ENCODE data around the gene GPI.
"Not testable (repeated sequence)": the region's sequence is repeated elsewhere in the genome, so short reads cannot be mapped to it uniquely, and the experiment has no call there.

GPI gene

GRCh38 chr19:34367624-34367957 lies 2.6 kb downstream of the GPI start:
- ATAC-seq (replicated peaks) (no peak), DNase-seq (no peak)
- H3K4me1 Mint-ChIP-seq = peaks cover 23 to 54% of the 10 kb centered on the region in 2 donors
- H3K9me3 Mint-ChIP-seq = no peaks in the 10 kb centered on the region
- no peak overlapping the region for H3K4me3 Mint-ChIP-seq
- no peaks in the 10 kb centered on the region for H3K27me3 Mint-ChIP-seq
- H3K36me3 Mint-ChIP-seq = peaks cover 41 to 58% of the 10 kb centered on the region in 2 donors
- no peak overlapping the region for H3K27ac Mint-ChIP-seq

- Mint-ChIP-seq H3K36me3 (peaks cover 41 to 58% of the 10 kb centered on the region in 2 donors), H3K27ac (no peak overlapping the region)
Observed at GRCh38 chr19:34368338-34368737, 3.3 kb downstream of the GPI start.

GRCh38 chr19:34369166-34369565 lies 4.2 kb downstream of the GPI start:
- ATAC-seq (replicated peaks); H3K27me3 Mint-ChIP-seq; DNase-seq; H3K27ac Mint-ChIP-seq; H3K9me3 Mint-ChIP-seq; H3K4me3 Mint-ChIP-seq: not testable (repeated sequence)
- Mint-ChIP-seq H3K36me3 (peaks cover 44 to 64% of the 10 kb centered on the region in 2 donors), H3K4me1 (peaks cover 23 to 52% of the 10 kb centered on the region in 2 donors)

More at GRCh38 chr19:34368338-34368737, 3.3 kb downstream of the GPI start:
- Mint-ChIP-seq H3K9me3 (no peaks in the 10 kb centered on the region), H3K27me3 (no peaks in the 10 kb centered on the region), H3K4me3 (peak overlapping the region in 1 of 2 donors; percentile 20), H3K4me1 (peaks cover 23 to 54% of the 10 kb centered on the region in 2 donors)
- ATAC-seq (replicated peaks) (no peak), DNase-seq (no peak)

- H3K27ac Mint-ChIP-seq = no peak overlapping the region
- no peak overlapping the region for H3K4me3 Mint-ChIP-seq
- H3K27me3 Mint-ChIP-seq = no peaks in the 10 kb centered on the region
- H3K36me3 Mint-ChIP-seq = peaks cover 54 to 70% of the 10 kb centered on the region in 2 donors
- peaks cover 23 to 46% of the 10 kb centered on the region in 2 donors for H3K4me1 Mint-ChIP-seq
- ATAC-seq (replicated peaks) (no peak), DNase-seq (no peak)
- no peaks in the 10 kb centered on the region for H3K9me3 Mint-ChIP-seq
Observed at GRCh38 chr19:34370117-34370516, 5.1 kb downstream of the GPI start.

- H3K4me1 Mint-ChIP-seq = peaks cover 19 to 39% of the 10 kb centered on the region in 2 donors
- H3K27me3 Mint-ChIP-seq = no peaks in the 10 kb centered on the region
- peaks cover 58 to 72% of the 10 kb centered on the region in 2 donors for H3K36me3 Mint-ChIP-seq
- no peak for ATAC-seq (replicated peaks)
- no peak overlapping the region for H3K4me3 Mint-ChIP-seq
- H3K27ac Mint-ChIP-seq = no peak overlapping the region
- DNase-seq = no peak
- no peaks in the 10 kb centered on the region for H3K9me3 Mint-ChIP-seq
Observed at GRCh38 chr19:34370983-34371382, 6.0 kb downstream of the GPI start.

- no peak overlapping the region for H3K4me3 Mint-ChIP-seq
- peaks cover 60% of the 10 kb centered on the region in 2 donors for H3K36me3 Mint-ChIP-seq
- ATAC-seq (replicated peaks) (no peak), DNase-seq (no peak)
- H3K4me1 Mint-ChIP-seq = peaks cover 11 to 15% of the 10 kb centered on the region in 2 donors
- no peaks in the 10 kb centered on the region for H3K27me3 Mint-ChIP-seq
- no peaks in the 10 kb centered on the region for H3K9me3 Mint-ChIP-seq
- no peak overlapping the region for H3K27ac Mint-ChIP-seq
Observed at GRCh38 chr19:34373601-34374288, 8.7 kb downstream of the GPI start.

- peaks cover 8 to 9% of the 10 kb centered on the region in 2 donors for H3K4me1 Mint-ChIP-seq
- no peak overlapping the region for H3K27ac Mint-ChIP-seq
- H3K4me3 Mint-ChIP-seq = no peak overlapping the region
- ATAC-seq (replicated peaks) (no peak), DNase-seq (no peak)
- H3K36me3 Mint-ChIP-seq = peaks cover 52 to 59% of the 10 kb centered on the region in 2 donors
- H3K27me3 Mint-ChIP-seq = no peaks in the 10 kb centered on the region
- no peaks in the 10 kb centered on the region for H3K9me3 Mint-ChIP-seq
Observed at GRCh38 chr19:34375598-34375997, 10.6 kb downstream of the GPI start.

- Mint-ChIP-seq H3K36me3 (peaks cover 66 to 73% of the 10 kb centered on the region in 2 donors), H3K4me1 (peaks cover 0 to 9% of the 10 kb centered on the region in 2 donors), H3K4me3 (no peak overlapping the region), H3K9me3 (peaks cover 0 to 1% of the 10 kb centered on the region in 2 donors), H3K27me3 (no peaks in the 10 kb centered on the region), H3K27ac (no peak overlapping the region)
- DNase-seq (no peak), ATAC-seq (replicated peaks) (no peak)
Observed at GRCh38 chr19:34380639-34381241, 15.7 kb downstream of the GPI start.

- H3K27me3 Mint-ChIP-seq = no peaks in the 10 kb centered on the region
- peaks cover 0 to 9% of the 10 kb centered on the region in 2 donors for H3K4me1 Mint-ChIP-seq
- peaks cover 0 to 1% of the 10 kb centered on the region in 2 donors for H3K9me3 Mint-ChIP-seq
- no peak for DNase-seq
- peaks cover 70 to 71% of the 10 kb centered on the region in 2 donors for H3K36me3 Mint-ChIP-seq
- no peak for ATAC-seq (replicated peaks)
- H3K4me3 Mint-ChIP-seq = peak overlapping the region in 1 of 2 donors; percentile 13
- H3K27ac Mint-ChIP-seq = no peak overlapping the region
Observed at GRCh38 chr19:34381399-34382251, 16.6 kb downstream of the GPI start.

- H3K36me3 Mint-ChIP-seq = peaks cover 69 to 71% of the 10 kb centered on the region in 2 donors
Observed at GRCh38 chr19:34382471-34382870, 17.5 kb downstream of the GPI start.

GRCh38 chr19:34383599-34383998 lies 18.6 kb downstream of the GPI start:
- H3K4me3 Mint-ChIP-seq = no peak overlapping the region
- no peak overlapping the region for H3K27ac Mint-ChIP-seq
- peaks cover 0 to 1% of the 10 kb centered on the region in 2 donors for H3K9me3 Mint-ChIP-seq

More at GRCh38 chr19:34382471-34382870, 17.5 kb downstream of the GPI start:
- H3K4me3 Mint-ChIP-seq = no peak overlapping the region
- H3K9me3 Mint-ChIP-seq = peaks cover 0 to 1% of the 10 kb centered on the region in 2 donors
- no peak for DNase-seq
- H3K27me3 Mint-ChIP-seq = no peaks in the 10 kb centered on the region
- no peak overlapping the region for H3K27ac Mint-ChIP-seq
- no peak for ATAC-seq (replicated peaks)
- peaks cover 0 to 10% of the 10 kb centered on the region in 2 donors for H3K4me1 Mint-ChIP-seq

GRCh38 chr19:34386645-34387445 lies 21.8 kb downstream of the GPI start:
- Mint-ChIP-seq H3K27ac (no peak overlapping the region), H3K4me1 (peaks cover 0 to 16% of the 10 kb centered on the region in 2 donors), H3K36me3 (peaks cover 52 to 56% of the 10 kb centered on the region in 2 donors), H3K9me3 (peaks cover 0 to 1% of the 10 kb centered on the region in 2 donors), H3K27me3 (no peaks in the 10 kb centered on the region), H3K4me3 (no peak overlapping the region)
- DNase-seq (no peak), ATAC-seq (replicated peaks) (no peak)

More at GRCh38 chr19:34383599-34383998, 18.6 kb downstream of the GPI start:
- Mint-ChIP-seq H3K4me1 (peaks cover 0 to 13% of the 10 kb centered on the region in 2 donors), H3K36me3 (peaks cover 68 to 73% of the 10 kb centered on the region in 2 donors), H3K27me3 (no peaks in the 10 kb centered on the region)
- ATAC-seq (replicated peaks) (no peak), DNase-seq (no peak)

GRCh38 chr19:34387446-34387810 lies 22.4 kb downstream of the GPI start:
- H3K4me1 Mint-ChIP-seq = peaks cover 0 to 16% of the 10 kb centered on the region in 2 donors
- H3K9me3 Mint-ChIP-seq = peaks cover 0 to 1% of the 10 kb centered on the region in 2 donors
- H3K27ac Mint-ChIP-seq = peak overlapping the region; percentile 4
- no peak overlapping the region for H3K4me3 Mint-ChIP-seq
- ATAC-seq (replicated peaks) (no peak), DNase-seq (no peak)
- peaks cover 49 to 52% of the 10 kb centered on the region in 2 donors for H3K36me3 Mint-ChIP-seq
- H3K27me3 Mint-ChIP-seq = no peaks in the 10 kb centered on the region

Measured in stimulated activated naive B cell treated with anti-CD40 and anti-IgM and Interleukin-4, amounts not matched to agents 10 μg/mL and 1 μg/mL and 100 μg/mL, for 72 hours (primary cell).